Measurements from ENCODE around the gene WNT16. TPM values are rescaled to one million over a fixed set of nuclear protein-coding genes. Genes with fewer than 3 reads are reported as not detected.
"Not testable (repeated sequence)": the region's sequence is repeated elsewhere in the genome, so short reads cannot be mapped to it uniquely, and the experiment has no call there.

Gene WNT16
- total RNA-seq, 1 donor from 2014 or later = not detected

- intact Hi-C loops (cut with micrococcal nuclease) = no loop called here
Observed at GRCh38 chr7:121306565-121306964, 22.2 kb upstream of the WNT16 start.

- intact Hi-C loops (cut with micrococcal nuclease) = no loop called here
Observed at GRCh38 chr7:121307021-121307574, 21.7 kb upstream of the WNT16 start.

GRCh38 chr7:121313220-121313792, 15.5 kb upstream of the WNT16 start:
- intact Hi-C loops (cut with micrococcal nuclease) = no loop called here

- intact Hi-C loops (cut with micrococcal nuclease) = no loop called here
Observed at GRCh38 chr7:121313793-121314676, 14.8 kb upstream of the WNT16 start.

GRCh38 chr7:121315170-121315569, 13.6 kb upstream of the WNT16 start:
- intact Hi-C loops (cut with micrococcal nuclease) = not testable (repeated sequence)

- intact Hi-C loops (cut with micrococcal nuclease) = loop anchor here (10.0 kb wide), 1 partner anchor 672 kb away; no protein-coding TSS in a partner anchor
Observed at GRCh38 chr7:121322460-121322859, 6.3 kb upstream of the WNT16 start.

GRCh38 chr7:121323515-121324302, 5.1 kb upstream of the WNT16 start:
- intact Hi-C loops (cut with micrococcal nuclease) = loop anchor here (10.0 kb wide), 1 partner anchor 671 kb away; no protein-coding TSS in a partner anchor

- intact Hi-C loops (cut with micrococcal nuclease) = loop anchor here (10.0 kb wide), 1 partner anchor 667 kb away; no protein-coding TSS in a partner anchor
Observed at GRCh38 chr7:121327671-121328070, 1.1 kb upstream of the WNT16 start.

GRCh38 chr7:121329191-121330052, 622 bp downstream of the WNT16 start:
- intact Hi-C loops (cut with micrococcal nuclease) = loop anchor here (1.0 to 10.0 kb wide), 3 partner anchors 218 to 665 kb away; partner anchors contain the start of gene CPED1

GRCh38 chr7:121330053-121330833, 1.4 kb downstream of the WNT16 start:
- intact Hi-C loops (cut with micrococcal nuclease) = loop anchor here (1.0 to 10.0 kb wide), 2 partner anchors 217 to 345 kb away; partner anchors contain the start of gene CPED1

GRCh38 chr7:121331048-121331447, 2.2 kb downstream of the WNT16 start:
- intact Hi-C loops (cut with micrococcal nuclease) = loop anchor here (10.0 kb wide), 1 partner anchor 346 kb away; the partner anchor contains the start of gene CPED1

GRCh38 chr7:121331574-121331973, 2.8 kb downstream of the WNT16 start:
- intact Hi-C loops (cut with micrococcal nuclease) = loop anchor here (10.0 kb wide), 1 partner anchor 347 kb away; the partner anchor contains the start of gene CPED1

- intact Hi-C loops (cut with micrococcal nuclease) = loop anchor here (10.0 kb wide), 1 partner anchor 350 kb away; the partner anchor contains the start of gene CPED1
Observed at GRCh38 chr7:121334376-121334775, 5.6 kb downstream of the WNT16 start.

GRCh38 chr7:121334875-121335648, 6.3 kb downstream of the WNT16 start:
- intact Hi-C loops (cut with micrococcal nuclease) = loop anchor here (10.0 kb wide), 1 partner anchor 350 kb away; the partner anchor contains the start of gene CPED1

- intact Hi-C loops (cut with micrococcal nuclease) = loop anchor here (10.0 kb wide), 1 partner anchor 352 kb away; the partner anchor contains the start of gene CPED1
Observed at GRCh38 chr7:121336579-121336978, 7.8 kb downstream of the WNT16 start.

- intact Hi-C loops (cut with micrococcal nuclease) = loop anchor here (10.0 kb wide), 1 partner anchor 353 kb away; the partner anchor contains the start of gene CPED1
Observed at GRCh38 chr7:121337398-121337797, 8.6 kb downstream of the WNT16 start.

- intact Hi-C loops (cut with micrococcal nuclease) = loop anchor here (10.0 kb wide), 1 partner anchor 354 kb away; the partner anchor contains the start of gene CPED1
Observed at GRCh38 chr7:121339082-121339481, 10.3 kb downstream of the WNT16 start.

- intact Hi-C loops (cut with micrococcal nuclease) = no loop called here
Observed at GRCh38 chr7:121341933-121342332, 13.1 kb downstream of the WNT16 start.
